Measurements from ENCODE around the gene KLHL33.

Gene KLHL33

GRCh38 chr14:20391505-20391904 is 44.5 kb downstream of the KLHL33 start:
- peaks cover 76% of the 10 kb centered on the region for H3K36me3 ChIP-seq (ENCODE audit: insufficient read depth, low read length)
- H3K9me3 ChIP-seq (ENCODE audit: insufficient read depth, low read length, severe bottlenecking) = no peaks in the 10 kb centered on the region
- no peak overlapping the region for H2AFZ ChIP-seq (ENCODE audit: low read depth, low read length)

GRCh38 chr14:20388159-20388558 is 47.8 kb downstream of the KLHL33 start:
- no peak for DNase-seq
- Histone ChIP-seq H4K20me1 (ENCODE audit: insufficient read depth, low read length) (no peaks in the 10 kb centered on the region), H3K27me3 (ENCODE audit: insufficient read depth, low read length, poor library complexity) (no peaks in the 10 kb centered on the region), H2AFZ (ENCODE audit: low read depth, low read length) (no peak overlapping the region), H3K36me3 (ENCODE audit: insufficient read depth, low read length) (peaks cover 81% of the 10 kb centered on the region), H3K4me2 (ENCODE audit: insufficient read depth, low read length) (no peak overlapping the region), H3K4me3 (ENCODE audit: low read depth in 1 of 2, low read length in 2 of 2) (no peak overlapping the region), H3K9me3 (ENCODE audit: insufficient read depth, low read length, severe bottlenecking) (no peaks in the 10 kb centered on the region), H3K9ac (ENCODE audit: low read depth, low read length) (no peak overlapping the region), H3K4me1 (ENCODE audit: insufficient read depth, low read length) (no peaks in the 10 kb centered on the region), H3K27ac (ENCODE audit: low read length) (no peak overlapping the region), H3K79me2 (ENCODE audit: insufficient read depth, low read length) (no peaks in the 10 kb centered on the region)
- ATAC-seq (ENCODE audit: insufficient read depth, low read depth) = no peak
- no peak for TF ChIP-seq CTCF (IDR thresholded peaks at IDR 0.05; ENCODE audit: borderline replicate concordance, extremely low read depth, low read length, poor library complexity, severe bottlenecking)
- TF ChIP-seq EZH2 (IDR thresholded peaks at IDR 0.05; ENCODE audit: borderline replicate concordance, low read depth, low read length, severe bottlenecking) = no peak

More at GRCh38 chr14:20391505-20391904, 44.5 kb downstream of the KLHL33 start:
- no peak overlapping the region for H3K9ac ChIP-seq (ENCODE audit: low read depth, low read length)
- DNase-seq (no peak), ATAC-seq (ENCODE audit: insufficient read depth, low read depth) (no peak)
- no peaks in the 10 kb centered on the region for H3K79me2 ChIP-seq (ENCODE audit: insufficient read depth, low read length)
- no peak for TF ChIP-seq CTCF (IDR thresholded peaks at IDR 0.05; ENCODE audit: borderline replicate concordance, extremely low read depth, low read length, poor library complexity, severe bottlenecking)
- no peak overlapping the region for H3K4me3 ChIP-seq (ENCODE audit: low read depth in 1 of 2, low read length in 2 of 2)
- no peaks in the 10 kb centered on the region for H3K4me1 ChIP-seq (ENCODE audit: insufficient read depth, low read length)
- H3K27ac ChIP-seq (ENCODE audit: low read length) = no peak overlapping the region
- H4K20me1 ChIP-seq (ENCODE audit: insufficient read depth, low read length) = no peaks in the 10 kb centered on the region
- H3K27me3 ChIP-seq (ENCODE audit: insufficient read depth, low read length, poor library complexity) = no peaks in the 10 kb centered on the region
- no peak overlapping the region for H3K4me2 ChIP-seq (ENCODE audit: insufficient read depth, low read length)

- Histone ChIP-seq H4K20me1 (ENCODE audit: insufficient read depth, low read length) (no peaks in the 10 kb centered on the region), H3K27me3 (ENCODE audit: insufficient read depth, low read length, poor library complexity) (no peaks in the 10 kb centered on the region), H3K9ac (ENCODE audit: low read depth, low read length) (no peak overlapping the region), H3K4me1 (ENCODE audit: insufficient read depth, low read length) (no peaks in the 10 kb centered on the region), H3K4me2 (ENCODE audit: insufficient read depth, low read length) (no peak overlapping the region), H3K27ac (ENCODE audit: low read length) (no peak overlapping the region), H3K36me3 (ENCODE audit: insufficient read depth, low read length) (peaks cover 85% of the 10 kb centered on the region), H3K4me3 (ENCODE audit: low read depth in 1 of 2, low read length in 2 of 2) (no peak overlapping the region), H3K79me2 (ENCODE audit: insufficient read depth, low read length) (no peaks in the 10 kb centered on the region), H3K9me3 (ENCODE audit: insufficient read depth, low read length, severe bottlenecking) (no peaks in the 10 kb centered on the region), H2AFZ (ENCODE audit: low read depth, low read length) (no peak overlapping the region)
- no peak for DNase-seq
- ATAC-seq (ENCODE audit: insufficient read depth, low read depth) = no peak
- TF ChIP-seq CTCF (IDR thresholded peaks at IDR 0.05; ENCODE audit: borderline replicate concordance, extremely low read depth, low read length, poor library complexity, severe bottlenecking) (no peak), EZH2 (IDR thresholded peaks at IDR 0.05; ENCODE audit: borderline replicate concordance, low read depth, low read length, severe bottlenecking) (no peak)
These were observed 48.4 kb downstream of the KLHL33 start for GRCh38 chr14:20387576-20387975.

- no peaks in the 10 kb centered on the region for H3K79me2 ChIP-seq (ENCODE audit: insufficient read depth, low read length)
- H3K27me3 ChIP-seq (ENCODE audit: insufficient read depth, low read length, poor library complexity) = no peaks in the 10 kb centered on the region
- ATAC-seq (ENCODE audit: insufficient read depth, low read depth) (no peak), DNase-seq (no peak)
- no peak overlapping the region for H3K9ac ChIP-seq (ENCODE audit: low read depth, low read length)
- H3K27ac ChIP-seq (ENCODE audit: low read length) = no peak overlapping the region
- H3K4me2 ChIP-seq (ENCODE audit: insufficient read depth, low read length) = no peak overlapping the region
- no peaks in the 10 kb centered on the region for H3K4me1 ChIP-seq (ENCODE audit: insufficient read depth, low read length)
- H4K20me1 ChIP-seq (ENCODE audit: insufficient read depth, low read length) = no peaks in the 10 kb centered on the region
- no peak overlapping the region for H3K4me3 ChIP-seq (ENCODE audit: low read depth in 1 of 2, low read length in 2 of 2)
- no peak for TF ChIP-seq EZH2 (IDR thresholded peaks at IDR 0.05; ENCODE audit: borderline replicate concordance, low read depth, low read length, severe bottlenecking)
- TF ChIP-seq CTCF (IDR thresholded peaks at IDR 0.05; ENCODE audit: borderline replicate concordance, extremely low read depth, low read length, poor library complexity, severe bottlenecking) = no peak
- H3K36me3 ChIP-seq (ENCODE audit: insufficient read depth, low read length) = peaks cover 86% of the 10 kb centered on the region
- H2AFZ ChIP-seq (ENCODE audit: low read depth, low read length) = no peak overlapping the region
- H3K9me3 ChIP-seq (ENCODE audit: insufficient read depth, low read length, severe bottlenecking) = no peaks in the 10 kb centered on the region
These were observed 49.6 kb downstream of the KLHL33 start for GRCh38 chr14:20386276-20386855.

Measured in DND-41 (cell line).